ENCODE results near the gene PLXDC2. TPM values are rescaled to one million over a fixed set of nuclear protein-coding genes. Genes with fewer than 3 reads are reported as not detected.

PLXDC2 gene
- total and polyA plus RNA-seq, 2 donors (not counting 1 experiment from before 2014, with no cell fraction given) = 0.07 TPM

- H3K4me2 ChIP-seq (replicated peaks; ENCODE audit: low read depth, low read length, poor library complexity, severe bottlenecking) = no peak overlapping the region
- ChIA-PET CTCF (no interaction called here), POLR2A (no interaction called here)
- no peaks in the 10 kb centered on the region for H4K20me1 ChIP-seq (ENCODE audit: control insufficient read depth, insufficient read depth, low read length, poor library complexity, severe bottlenecking)
- Mint-ChIP-seq H3K9me3 (ENCODE audit: insufficient read depth) (no peaks in the 10 kb centered on the region), H3K4me3 (no peak overlapping the region), H3K27me3 (no peaks in the 10 kb centered on the region), H3K4me1 (no peaks in the 10 kb centered on the region), H3K27ac (no peak overlapping the region)
- no peaks in the 10 kb centered on the region for H3K27me3 ChIP-seq (replicated peaks in 1 of 4; ENCODE audit: control extremely low read depth in 1 of 4, control insufficient read depth in 3 of 4, insufficient read depth in 4 of 4, low read length in 3 of 4)
- H2AFZ ChIP-seq (ENCODE audit: insufficient read depth, low read depth, low read length, poor library complexity, severe bottlenecking) = no peak overlapping the region
- intact Hi-C loops (cut with micrococcal nuclease) = no loop called here
- DNase-seq (no peak), ATAC-seq (ENCODE audit: low read depth) (no peak)
- H3K9me3 ChIP-seq (ENCODE audit: control extremely low read depth in 1 of 3, control insufficient read depth in 2 of 3, insufficient read depth in 1 of 3, low read length in 2 of 3) = no peaks in the 10 kb centered on the region
- H3K36me3 ChIP-seq (replicated peaks in 1 of 2; ENCODE audit: control extremely low read depth in 1 of 2, control insufficient read depth in 1 of 2, extremely low read depth in 1 of 2, insufficient read depth in 2 of 2, low read length in 1 of 2) = no peaks in the 10 kb centered on the region
- H3K4me3 ChIP-seq (ENCODE audit: control extremely low read depth in 1 of 5, extremely low read depth in 1 of 5, insufficient read depth in 1 of 5, low read depth in 2 of 5, low read length in 4 of 5) = no peak overlapping the region
- no peak overlapping the region for H3K27ac ChIP-seq (ENCODE audit: low read length in 2 of 2)
- no peak overlapping the region for H3K9ac ChIP-seq (ENCODE audit: low read length)
- WGBS (ENCODE audit: insufficient coverage) = 40% methylated on average over 1 of the region's 1 CpG
- H3K4me1 ChIP-seq (ENCODE audit: control insufficient read depth in 2 of 2, insufficient read depth in 2 of 2, low read length in 2 of 2) = no peaks in the 10 kb centered on the region
- no peaks in the 10 kb centered on the region for H3K79me2 ChIP-seq (ENCODE audit: control insufficient read depth, insufficient read depth, low read length)
- no peak for TF ChIP-seq EZH2 (IDR thresholded peaks at IDR 0.05; ENCODE audit: borderline replicate concordance, insufficient read depth, low read depth, low read length, poor library complexity, severe bottlenecking)
Measured at GRCh38 chr10:19974138-19974537, 157.9 kb downstream of the PLXDC2 start.

- H3K4me1 Mint-ChIP-seq = no peaks in the 10 kb centered on the region
- no peak overlapping the region for H3K4me3 ChIP-seq (ENCODE audit: control extremely low read depth in 1 of 5, extremely low read depth in 1 of 5, insufficient read depth in 1 of 5, low read depth in 2 of 5, low read length in 4 of 5)
- ChIA-PET POLR2A (no interaction called here), CTCF (no interaction called here)
- no CpG with 5 or more reads among the region's 2 CpGs for WGBS (ENCODE audit: insufficient coverage)
- H3K4me3 Mint-ChIP-seq = no peak overlapping the region
- no peaks in the 10 kb centered on the region for H3K27me3 Mint-ChIP-seq
- H2AFZ ChIP-seq (ENCODE audit: insufficient read depth, low read depth, low read length, poor library complexity, severe bottlenecking) = no peak overlapping the region
- TF ChIP-seq EZH2 (IDR thresholded peaks at IDR 0.05; ENCODE audit: borderline replicate concordance, insufficient read depth, low read depth, low read length, poor library complexity, severe bottlenecking) = no peak
- TF ChIP-seq CTCF (IDR thresholded peaks at IDR 0.05) = no peak
- H3K4me2 ChIP-seq (replicated peaks; ENCODE audit: low read depth, low read length, poor library complexity, severe bottlenecking) = no peak overlapping the region
- intact Hi-C loops (cut with micrococcal nuclease) = no loop called here
- no peak for DNase-seq
- H3K9ac ChIP-seq (ENCODE audit: low read length) = no peak overlapping the region
- H4K20me1 ChIP-seq (ENCODE audit: control insufficient read depth, insufficient read depth, low read length, poor library complexity, severe bottlenecking) = no peaks in the 10 kb centered on the region
- ATAC-seq (ENCODE audit: low read depth) = no peak
- H3K27ac Mint-ChIP-seq = no peak overlapping the region
- no peaks in the 10 kb centered on the region for H3K36me3 ChIP-seq (replicated peaks in 1 of 2; ENCODE audit: control extremely low read depth in 1 of 2, control insufficient read depth in 1 of 2, extremely low read depth in 1 of 2, insufficient read depth in 2 of 2, low read length in 1 of 2)
- H3K9me3 ChIP-seq (ENCODE audit: control extremely low read depth in 1 of 3, control insufficient read depth in 2 of 3, insufficient read depth in 1 of 3, low read length in 2 of 3) = no peaks in the 10 kb centered on the region
- H3K27me3 ChIP-seq (replicated peaks in 1 of 4; ENCODE audit: control extremely low read depth in 1 of 4, control insufficient read depth in 3 of 4, insufficient read depth in 4 of 4, low read length in 3 of 4) = no peaks in the 10 kb centered on the region
- no peak overlapping the region for H3K27ac ChIP-seq (ENCODE audit: low read length in 2 of 2)
- no peaks in the 10 kb centered on the region for H3K9me3 Mint-ChIP-seq (ENCODE audit: insufficient read depth)
- no peaks in the 10 kb centered on the region for H3K79me2 ChIP-seq (ENCODE audit: control insufficient read depth, insufficient read depth, low read length)
- H3K4me1 ChIP-seq (ENCODE audit: control insufficient read depth in 2 of 2, insufficient read depth in 2 of 2, low read length in 2 of 2) = no peaks in the 10 kb centered on the region
Measured at GRCh38 chr10:19974554-19974953, 158.3 kb downstream of the PLXDC2 start.

Measured in B cell (primary cell).